Measurements from ENCODE around the gene FNDC10. TPM values are rescaled to one million over a fixed set of nuclear protein-coding genes. Genes with fewer than 3 reads are reported as not detected.

The FNDC10 gene
- total and polyA plus RNA-seq, 5 donors from 2014 or later = 0.21 to 0.96 (median 0.32) TPM

DNA sequence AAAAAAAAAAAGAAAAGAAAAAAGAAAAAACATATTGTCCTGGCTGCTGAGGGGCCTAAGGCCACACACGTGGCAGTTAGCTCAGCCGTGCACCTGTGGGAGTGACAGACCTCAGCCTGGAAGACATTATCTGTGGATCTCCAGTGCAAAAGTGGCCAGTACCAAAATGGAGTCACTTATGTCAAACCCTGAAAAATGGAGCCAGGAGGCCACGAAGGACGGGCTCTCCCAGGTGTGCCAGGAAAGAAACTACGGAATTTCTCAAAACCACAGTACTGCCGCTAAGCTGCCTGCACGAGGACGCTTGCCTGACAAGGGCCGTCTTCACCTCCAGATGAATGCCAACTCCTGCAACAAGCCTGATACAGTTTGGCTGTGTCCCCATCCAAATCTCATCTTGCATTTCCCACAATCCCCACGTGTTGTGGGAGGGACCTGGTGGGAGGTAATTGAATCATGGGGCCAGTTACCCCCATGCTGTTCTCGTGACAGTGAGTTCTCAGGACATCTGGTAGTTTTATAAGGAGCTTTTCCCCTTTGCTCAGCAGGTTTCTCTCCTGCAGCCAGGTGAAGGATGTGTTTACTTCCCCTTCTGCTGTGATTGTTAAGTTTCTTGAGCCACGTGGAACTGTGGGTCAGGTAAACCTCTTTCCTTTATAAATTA, 10.0 kb upstream of the FNDC10 start:
- Histone ChIP-seq H3K9me3 (ENCODE audit: control insufficient read depth in 2 of 2, low read length in 2 of 2) (no peaks in the 10 kb centered on the region), H3K27me3 (ENCODE audit: control insufficient read depth, insufficient read depth, low read length) (no peaks in the 10 kb centered on the region), H3K4me3 (ENCODE audit: low read depth, low read length) (no peak overlapping the region), H3K36me3 (ENCODE audit: control insufficient read depth, insufficient read depth, low read length) (no peaks in the 10 kb centered on the region), H3K4me1 (ENCODE audit: control insufficient read depth, insufficient read depth, low read length, poor library complexity, severe bottlenecking) (peaks cover 25% of the 10 kb centered on the region), H3K27ac (ENCODE audit: insufficient read depth, low read length, poor library complexity, severe bottlenecking) (no peak overlapping the region)
- Mint-ChIP-seq H3K4me3 (peak overlapping the region in 1 of 4 donors; percentile 51), H3K4me1 (peaks cover 9 to 38% (median 20%) of the 10 kb centered on the region in 4 donors), H3K27me3 (no peaks in the 10 kb centered on the region), H3K27ac (no peak overlapping the region), H3K9me3 (peaks cover 0 to 1% (median 0%) of the 10 kb centered on the region in 7 donors), H3K36me3 (no peaks in the 10 kb centered on the region)
- ATAC-seq (ENCODE audit: low read depth in 2 of 2) (no peak), DNase-seq (no peak)

DNA sequence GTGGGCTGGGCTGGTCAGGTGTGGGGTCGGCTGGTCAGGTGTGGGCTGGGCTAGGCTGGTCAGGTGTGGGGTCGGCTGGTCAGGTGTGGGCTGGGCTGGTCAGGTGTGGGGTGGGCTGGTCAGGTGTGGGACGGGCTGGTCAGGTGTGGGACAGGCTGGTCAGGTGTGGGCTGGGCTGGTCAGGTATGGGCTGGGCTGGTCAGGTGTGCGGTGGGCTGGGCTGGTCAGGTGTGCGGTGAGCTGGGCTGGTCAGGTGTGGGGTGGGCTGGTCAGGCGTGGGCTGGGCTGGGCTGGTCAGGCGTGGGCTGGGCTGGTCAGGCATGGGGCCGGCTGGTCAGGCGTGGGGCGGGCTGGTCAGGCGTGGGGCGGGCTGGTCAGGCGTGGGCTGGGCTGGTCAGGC, 6.3 kb upstream of the FNDC10 start:
- no peaks in the 10 kb centered on the region for H3K36me3 ChIP-seq (ENCODE audit: control insufficient read depth, insufficient read depth, low read length)
- H3K27ac ChIP-seq (ENCODE audit: insufficient read depth, low read length, poor library complexity, severe bottlenecking) = peak overlapping the region; percentile 78
- H3K27me3 ChIP-seq (ENCODE audit: control insufficient read depth, insufficient read depth, low read length) = no peaks in the 10 kb centered on the region
- H3K27ac Mint-ChIP-seq = no peak overlapping the region
- H3K9me3 ChIP-seq (ENCODE audit: control insufficient read depth in 2 of 2, low read length in 2 of 2) = no peaks in the 10 kb centered on the region
- H3K4me1 Mint-ChIP-seq = peaks cover 4 to 19% (median 10%) of the 10 kb centered on the region in 4 donors
- H3K4me1 ChIP-seq (ENCODE audit: control insufficient read depth, insufficient read depth, low read length, poor library complexity, severe bottlenecking) = peaks cover 10% of the 10 kb centered on the region
- H3K4me3 Mint-ChIP-seq = no peak overlapping the region
- peaks cover 0 to 2% (median 0%) of the 10 kb centered on the region in 7 donors for H3K9me3 Mint-ChIP-seq
- ATAC-seq (ENCODE audit: low read depth in 2 of 2) (no peak), DNase-seq (no peak)
- no peak overlapping the region for H3K4me3 ChIP-seq (ENCODE audit: low read depth, low read length)
- no peaks in the 10 kb centered on the region for H3K36me3 Mint-ChIP-seq
- no peaks in the 10 kb centered on the region for H3K27me3 Mint-ChIP-seq

DNA sequence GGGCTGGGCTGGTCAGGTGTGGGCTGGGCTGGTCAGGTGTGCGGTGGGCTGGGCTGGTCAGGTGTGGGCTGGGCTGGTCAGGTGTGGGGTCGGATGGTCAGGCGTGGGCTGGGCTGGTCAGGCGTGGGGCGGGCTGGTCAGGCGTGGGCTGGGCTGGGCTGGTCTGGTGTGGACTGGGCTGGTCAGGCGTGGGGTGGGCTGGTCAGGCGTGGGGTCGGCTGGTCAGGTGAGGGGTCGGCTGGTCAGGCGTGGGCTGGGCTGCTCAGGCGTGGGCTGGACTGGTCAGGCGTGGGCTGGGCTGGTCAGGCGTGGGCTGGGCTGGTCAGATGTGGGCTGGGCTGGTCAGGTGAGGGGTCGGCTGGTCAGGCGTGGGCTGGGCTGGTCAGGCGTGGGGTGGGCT, 5.8 kb upstream of the FNDC10 start:
- Mint-ChIP-seq H3K9me3 (peaks cover 0 to 2% (median 0%) of the 10 kb centered on the region in 7 donors), H3K27ac (no peak overlapping the region), H3K4me1 (peaks cover 4 to 19% (median 10%) of the 10 kb centered on the region in 4 donors), H3K4me3 (no peak overlapping the region), H3K36me3 (no peaks in the 10 kb centered on the region), H3K27me3 (no peaks in the 10 kb centered on the region)
- Histone ChIP-seq H3K9me3 (ENCODE audit: control insufficient read depth in 2 of 2, low read length in 2 of 2) (no peaks in the 10 kb centered on the region), H3K27ac (ENCODE audit: insufficient read depth, low read length, poor library complexity, severe bottlenecking) (no peak overlapping the region), H3K36me3 (ENCODE audit: control insufficient read depth, insufficient read depth, low read length) (no peaks in the 10 kb centered on the region), H3K27me3 (ENCODE audit: control insufficient read depth, insufficient read depth, low read length) (no peaks in the 10 kb centered on the region), H3K4me3 (ENCODE audit: low read depth, low read length) (no peak overlapping the region), H3K4me1 (ENCODE audit: control insufficient read depth, insufficient read depth, low read length, poor library complexity, severe bottlenecking) (peaks cover 10% of the 10 kb centered on the region)
- DNase-seq (no peak), ATAC-seq (ENCODE audit: low read depth in 2 of 2) (no peak)

DNA sequence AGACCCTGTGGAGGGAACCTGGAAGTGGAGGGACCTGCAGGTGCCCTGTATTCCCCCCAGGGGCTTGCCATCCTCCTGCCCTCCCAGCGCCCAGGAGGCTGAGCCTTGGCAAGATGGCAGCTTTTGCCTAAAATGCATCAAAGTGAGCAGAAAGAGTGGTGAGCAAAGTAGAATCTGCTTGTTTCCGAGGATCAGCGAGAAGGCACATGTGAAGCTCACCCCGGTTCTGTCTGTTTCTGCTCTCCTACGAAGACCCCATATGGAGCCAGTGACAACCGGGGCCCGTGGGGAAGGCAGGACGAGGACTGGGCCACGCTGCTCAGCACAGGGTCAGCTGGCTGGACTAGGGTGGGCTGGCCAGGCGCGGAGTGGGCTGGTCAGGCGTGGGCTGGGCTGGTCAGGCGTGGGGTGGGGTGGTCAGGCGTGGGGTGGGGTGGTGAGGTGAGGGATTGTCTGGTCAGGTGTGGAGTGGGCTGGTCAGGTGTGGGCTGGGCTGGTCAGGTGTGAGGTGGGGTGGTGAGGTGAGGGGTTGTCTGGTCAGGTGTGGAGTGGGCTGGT, 5.2 kb upstream of the FNDC10 start:
- no peaks in the 10 kb centered on the region for H3K36me3 ChIP-seq (ENCODE audit: control insufficient read depth, insufficient read depth, low read length)
- peaks cover 15% of the 10 kb centered on the region for H3K4me1 ChIP-seq (ENCODE audit: control insufficient read depth, insufficient read depth, low read length, poor library complexity, severe bottlenecking)
- H3K4me1 Mint-ChIP-seq = peaks cover 4 to 21% (median 10%) of the 10 kb centered on the region in 4 donors
- H3K27me3 ChIP-seq (ENCODE audit: control insufficient read depth, insufficient read depth, low read length) = no peaks in the 10 kb centered on the region
- H3K9me3 ChIP-seq (ENCODE audit: control insufficient read depth in 2 of 2, low read length in 2 of 2) = no peaks in the 10 kb centered on the region
- H3K4me3 ChIP-seq (ENCODE audit: low read depth, low read length) = no peak overlapping the region
- peak overlapping the region in 1 of 4 donors; percentile 22 for H3K4me3 Mint-ChIP-seq
- peaks cover 0 to 2% (median 0%) of the 10 kb centered on the region in 7 donors for H3K9me3 Mint-ChIP-seq
- H3K27ac ChIP-seq (ENCODE audit: insufficient read depth, low read length, poor library complexity, severe bottlenecking) = no peak overlapping the region
- ATAC-seq (ENCODE audit: low read depth in 2 of 2) = no peak
- H3K27me3 Mint-ChIP-seq = no peaks in the 10 kb centered on the region
- DNase-seq = peak in 1 of 3 donors; percentile 45
- H3K36me3 Mint-ChIP-seq = no peaks in the 10 kb centered on the region
- H3K27ac Mint-ChIP-seq = peak overlapping the region in 1 of 3 donors; percentile 66

DNA sequence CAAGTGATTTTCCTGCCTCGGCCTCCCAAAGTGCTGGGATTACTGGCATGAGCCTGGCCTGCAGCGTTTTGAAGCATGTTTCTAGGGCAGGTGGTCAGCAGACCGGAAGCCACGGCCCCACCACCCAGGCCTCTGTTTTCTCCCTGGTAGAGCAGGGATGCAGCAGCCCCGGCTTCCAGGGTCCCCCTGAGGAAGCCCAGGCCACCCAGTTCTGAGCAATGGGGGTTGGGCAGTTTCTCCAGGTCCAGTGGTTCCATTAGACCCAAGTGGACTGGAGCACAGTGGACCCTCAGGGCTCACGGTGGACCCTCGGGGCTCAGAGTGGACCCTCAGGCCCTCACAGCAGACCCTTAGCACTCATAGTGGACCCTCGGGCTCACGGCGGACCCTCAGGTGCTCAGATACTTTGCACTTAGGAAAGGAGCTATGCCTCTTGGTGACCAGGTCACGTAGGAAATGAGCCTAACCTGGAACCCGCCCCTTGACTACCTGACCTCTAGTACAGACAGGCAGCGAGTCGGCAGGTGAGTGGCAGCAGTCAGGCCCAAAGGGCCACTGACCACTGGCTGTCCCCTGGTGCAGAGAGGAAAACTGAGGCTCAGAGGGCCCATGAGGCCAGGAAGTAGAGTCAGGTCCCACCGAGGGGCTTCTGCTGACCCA, 4.6 kb upstream of the FNDC10 start:
- DNase-seq = no peak
- H3K9me3 ChIP-seq (ENCODE audit: control insufficient read depth in 2 of 2, low read length in 2 of 2) = no peaks in the 10 kb centered on the region
- no peak overlapping the region for H3K4me3 ChIP-seq (ENCODE audit: low read depth, low read length)
- no peaks in the 10 kb centered on the region for H3K36me3 Mint-ChIP-seq
- H3K4me3 Mint-ChIP-seq = peak overlapping the region in 2 of 4 donors; percentile 60 to 61
- peaks cover 0 to 2% (median 0%) of the 10 kb centered on the region in 7 donors for H3K9me3 Mint-ChIP-seq
- H3K27ac ChIP-seq (ENCODE audit: insufficient read depth, low read length, poor library complexity, severe bottlenecking) = no peak overlapping the region
- no peaks in the 10 kb centered on the region for H3K27me3 ChIP-seq (ENCODE audit: control insufficient read depth, insufficient read depth, low read length)
- H3K36me3 ChIP-seq (ENCODE audit: control insufficient read depth, insufficient read depth, low read length) = no peaks in the 10 kb centered on the region
- H3K27me3 Mint-ChIP-seq = no peaks in the 10 kb centered on the region
- H3K27ac Mint-ChIP-seq = peak overlapping the region in 2 of 3 donors; percentile 66 to 78
- peaks cover 4 to 21% (median 10%) of the 10 kb centered on the region in 4 donors for H3K4me1 Mint-ChIP-seq
- H3K4me1 ChIP-seq (ENCODE audit: control insufficient read depth, insufficient read depth, low read length, poor library complexity, severe bottlenecking) = peaks cover 15% of the 10 kb centered on the region
- no peak for ATAC-seq (ENCODE audit: low read depth in 2 of 2)

DNA sequence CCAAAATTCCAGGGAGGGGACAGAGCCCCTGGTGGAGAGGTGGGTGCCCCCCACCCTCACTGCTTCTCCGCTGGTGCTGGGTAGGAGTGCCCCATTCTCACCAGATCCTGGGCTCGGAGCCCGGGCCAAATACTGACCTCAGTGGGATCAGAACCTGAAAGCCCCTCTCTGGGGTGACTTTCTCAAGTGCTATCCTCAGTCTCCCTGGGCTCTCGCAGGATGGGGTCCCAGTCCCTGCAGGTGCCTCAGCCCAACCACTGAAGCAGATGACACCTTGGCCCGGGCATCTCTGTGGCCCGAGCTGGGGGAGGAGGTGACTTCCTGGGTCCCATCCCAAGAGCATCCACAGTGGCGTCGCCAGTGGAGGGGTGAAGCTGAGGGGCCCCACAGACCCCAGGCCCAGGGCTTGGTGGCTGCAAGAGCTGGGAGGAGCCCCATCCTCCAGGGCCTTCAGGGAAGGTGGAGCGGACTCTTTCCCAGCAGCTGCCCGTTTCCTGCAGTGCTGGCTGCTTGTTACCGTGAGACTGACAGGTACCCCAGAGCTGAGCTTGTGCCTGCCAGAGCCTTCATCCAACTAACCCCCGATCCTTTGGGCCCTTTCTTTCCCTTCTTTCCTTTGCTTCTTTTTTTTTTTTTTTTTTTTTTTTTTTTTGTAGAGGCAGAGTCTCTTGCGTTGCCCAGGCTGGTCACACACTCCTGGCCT, 3.9 kb upstream of the FNDC10 start:
- no peak overlapping the region for H3K4me3 ChIP-seq (ENCODE audit: low read depth, low read length)
- H3K27ac ChIP-seq (ENCODE audit: insufficient read depth, low read length, poor library complexity, severe bottlenecking) = no peak overlapping the region
- no peaks in the 10 kb centered on the region for H3K9me3 ChIP-seq (ENCODE audit: control insufficient read depth in 2 of 2, low read length in 2 of 2)
- Mint-ChIP-seq H3K4me3 (peak overlapping the region in 2 of 4 donors; percentile 60 to 61), H3K4me1 (peaks cover 4 to 22% (median 10%) of the 10 kb centered on the region in 4 donors), H3K27me3 (peaks cover 2% of the 10 kb centered on the region), H3K27ac (peak overlapping the region in 1 of 3 donors; percentile 78), H3K9me3 (peaks cover 0 to 2% (median 0%) of the 10 kb centered on the region in 7 donors), H3K36me3 (no peaks in the 10 kb centered on the region)
- DNase-seq (no peak), ATAC-seq (ENCODE audit: low read depth in 2 of 2) (no peak)
- H3K4me1 ChIP-seq (ENCODE audit: control insufficient read depth, insufficient read depth, low read length, poor library complexity, severe bottlenecking) = peaks cover 15% of the 10 kb centered on the region
- no peaks in the 10 kb centered on the region for H3K36me3 ChIP-seq (ENCODE audit: control insufficient read depth, insufficient read depth, low read length)
- H3K27me3 ChIP-seq (ENCODE audit: control insufficient read depth, insufficient read depth, low read length) = no peaks in the 10 kb centered on the region

DNA sequence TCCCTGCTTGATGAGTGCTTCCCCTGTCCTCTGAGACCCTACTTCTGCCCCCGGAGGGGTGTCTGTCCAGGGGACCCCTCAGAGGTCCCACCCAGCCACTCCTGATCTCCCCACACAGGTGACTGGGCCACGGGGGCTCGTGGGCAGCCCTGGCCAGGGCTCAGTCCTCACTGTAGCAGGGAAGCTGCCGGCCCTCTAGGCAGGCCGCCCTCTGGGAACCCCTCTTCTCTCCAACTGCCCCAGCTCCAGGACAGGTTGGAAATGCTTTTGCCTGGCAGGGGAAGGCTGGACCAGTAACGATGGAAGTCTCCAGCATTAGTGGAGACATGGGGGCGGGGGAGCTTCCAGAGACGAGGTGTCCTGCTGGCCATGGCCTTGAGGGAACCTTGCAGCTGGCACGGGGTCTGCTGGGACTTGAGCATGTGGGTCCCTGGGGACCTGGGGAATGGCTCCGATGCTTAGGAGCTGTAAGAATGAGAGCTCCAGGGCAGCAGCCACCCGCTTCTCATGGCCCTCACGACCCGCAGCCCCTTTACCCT, 3.1 kb upstream of the FNDC10 start:
- DNase-seq (no peak), ATAC-seq (ENCODE audit: low read depth in 2 of 2) (no peak)
- no peak overlapping the region for H3K4me3 ChIP-seq (ENCODE audit: low read depth, low read length)
- H3K27ac ChIP-seq (ENCODE audit: insufficient read depth, low read length, poor library complexity, severe bottlenecking) = no peak overlapping the region
- Mint-ChIP-seq H3K9me3 (peaks cover 0 to 2% (median 0%) of the 10 kb centered on the region in 7 donors), H3K4me1 (peaks cover 4 to 25% (median 10%) of the 10 kb centered on the region in 4 donors), H3K27me3 (peaks cover 4% of the 10 kb centered on the region), H3K27ac (peak overlapping the region in 1 of 3 donors; percentile 9), H3K36me3 (no peaks in the 10 kb centered on the region), H3K4me3 (peak overlapping the region in 2 of 4 donors; percentile 29 to 68)
- no peaks in the 10 kb centered on the region for H3K36me3 ChIP-seq (ENCODE audit: control insufficient read depth, insufficient read depth, low read length)
- H3K9me3 ChIP-seq (ENCODE audit: control insufficient read depth in 2 of 2, low read length in 2 of 2) = no peaks in the 10 kb centered on the region
- no peaks in the 10 kb centered on the region for H3K27me3 ChIP-seq (ENCODE audit: control insufficient read depth, insufficient read depth, low read length)
- peaks cover 15% of the 10 kb centered on the region for H3K4me1 ChIP-seq (ENCODE audit: control insufficient read depth, insufficient read depth, low read length, poor library complexity, severe bottlenecking)
